Neural progenitor cell (in vitro differentiated cells): Measurements from ENCODE around the gene GIT1. TPM values are rescaled to one million over a fixed set of nuclear protein-coding genes. Genes with fewer than 3 reads are reported as not detected.
A peak's percentile ranks its signal among the peaks of the same experiment; 100 is the strongest.

Experiments
- DNase-seq: peaks from one replicate; pipeline ENCODE4 v3.0.0-alpha.2; 2016; ENCODE audit warnings: low spot score
- H2AFZ ChIP-seq: fragments of 200-600 bp; sonication (generic); replicated peaks from 2 replicates; pipeline ENCODE4 v1.6.1; 2016; ENCODE audit warnings: antibody characterized with exemption
- H3F3A ChIP-seq: fragments of 200-600 bp; sonication (generic); 2 replicates; pipeline ENCODE4 v1.6.1; 2016; ENCODE audit warnings: antibody characterized with exemption, low read depth
- H3K27ac ChIP-seq: fragments of 200-600 bp; sonication (generic); 2 replicates; pipeline ENCODE4 v1.5.1; 2016; ENCODE audit warnings: mild to moderate bottlenecking
- H3K27me3 ChIP-seq: fragments of 200-600 bp; sonication (generic); 2 replicates; pipeline ENCODE4 v1.6.1; 2016; ENCODE audit warnings: mild to moderate bottlenecking, moderate library complexity
- H3K36me3 ChIP-seq: fragments of 200-600 bp; sonication (generic); 2 replicates; pipeline ENCODE4 v1.5.1; 2016
- H3K4me1 ChIP-seq: fragments of 200-600 bp; sonication (generic); 2 replicates; pipeline ENCODE4 v1.6.1; 2016; ENCODE audit warnings: mixed run types
- H3K4me2 ChIP-seq: fragments of 200-600 bp; sonication (generic); 2 replicates; pipeline ENCODE4 v1.6.1; 2016
- H3K4me3 ChIP-seq: fragments of 200-600 bp; sonication (generic); 2 replicates; pipeline ENCODE4 v1.5.1; 2016
- H3K79me2 ChIP-seq: fragments of 200-600 bp; sonication (generic); 2 replicates; pipeline ENCODE4 v1.6.1; 2016; ENCODE audit warnings: low read depth
- H3K9ac ChIP-seq: fragments of 200-600 bp; sonication (generic); 2 replicates; pipeline ENCODE4 v1.6.1; 2016
- H3K9me3 ChIP-seq: fragments of 200-600 bp; sonication (generic); 2 replicates; pipeline ENCODE4 v1.5.1; 2016; ENCODE audit warnings: low read depth
- H4K20me1 ChIP-seq: fragments of 200-600 bp; sonication (generic); 2 replicates; pipeline ENCODE4 v1.6.1; 2016; ENCODE audit warnings: low read depth
- H3K27ac Mint-ChIP-seq: 3 replicates; pipeline ENCODE4 v1.8.0; 2021; ENCODE audit warnings: mixed read lengths
- H3K27me3 Mint-ChIP-seq: 2 replicates; pipeline ENCODE4 v1.8.0; 2022; ENCODE audit warnings: low read depth, mild to moderate bottlenecking, inconsistent platforms, moderate library complexity, mixed read lengths; ENCODE audit not compliant: insufficient read depth
- H3K36me3 Mint-ChIP-seq: 3 replicates; pipeline ENCODE4 v1.8.0; 2021; ENCODE audit warnings: mixed read lengths
- H3K4me1 Mint-ChIP-seq: 3 replicates; pipeline ENCODE4 v1.8.0; 2021; ENCODE audit warnings: mixed read lengths
- H3K4me3 Mint-ChIP-seq: 3 replicates; pipeline ENCODE4 v1.8.0; 2021; ENCODE audit warnings: mild to moderate bottlenecking, moderate library complexity, mixed read lengths
- H3K9me3 Mint-ChIP-seq: 3 replicates; pipeline ENCODE4 v1.8.0; 2020; ENCODE audit warnings: mixed read lengths
- EZH2 ChIP-seq: fragments of 200-600 bp; sonication (generic); IDR thresholded peaks from 2 replicates; pipeline ENCODE4 v1.6.1; 2017; ENCODE audit warnings: antibody characterized with exemption, mild to moderate bottlenecking, moderate library complexity
- EZH2phosphoT487 ChIP-seq: fragments of 200-600 bp; sonication (generic); IDR thresholded peaks from 2 replicates; pipeline ENCODE4 v1.6.1; 2017; ENCODE audit warnings: antibody characterized with exemption
- total RNA-seq: library from RNA; depleted of rRNA; stranded (reverse); fragments of >200 nt; gene quantifications from 2 replicates; pipeline ENCODE4 v1.2.3, GENCODE V29; 2015; ENCODE audit warnings: low replicate concordance
- TF ChIP-seq, protein P1 (sequence below): fragments of 200-600 bp; sonication (generic); IDR thresholded peaks from 2 replicates; pipeline ENCODE4 v1.5.1; 2017; ENCODE audit warnings: antibody characterized with exemption, mild to moderate bottlenecking

GIT1 gene
- total RNA-seq, 1 donor from 2014 or later = 17.6 TPM

DNA sequence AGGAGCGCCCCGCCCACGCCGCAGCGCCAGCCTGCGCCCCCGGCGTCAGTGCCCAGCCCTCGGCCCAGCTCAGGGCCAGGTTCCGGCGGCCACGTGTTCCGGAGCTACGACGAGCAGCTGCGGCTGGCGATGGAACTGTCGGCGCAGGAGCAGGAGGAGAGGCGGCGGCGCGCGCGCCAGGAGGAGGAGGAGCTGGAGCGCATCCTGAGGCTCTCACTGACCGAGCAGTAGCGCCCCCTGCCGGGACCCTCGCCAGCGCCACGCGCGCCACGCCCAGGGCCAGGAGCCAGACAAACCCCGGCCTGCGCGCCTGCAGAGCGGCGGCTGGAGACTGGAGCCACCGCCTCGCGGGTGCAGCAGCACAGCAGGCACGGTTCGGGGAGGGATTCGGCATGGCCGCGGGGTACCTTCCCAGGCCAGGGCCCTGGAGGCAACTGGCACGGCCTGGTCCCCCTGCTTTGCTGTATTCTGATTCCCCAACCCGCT lies 23.9 kb upstream of the GIT1 start:
- TF ChIP-seq EZH2phosphoT487 = no peak
- TF ChIP-seq, protein P1, sequence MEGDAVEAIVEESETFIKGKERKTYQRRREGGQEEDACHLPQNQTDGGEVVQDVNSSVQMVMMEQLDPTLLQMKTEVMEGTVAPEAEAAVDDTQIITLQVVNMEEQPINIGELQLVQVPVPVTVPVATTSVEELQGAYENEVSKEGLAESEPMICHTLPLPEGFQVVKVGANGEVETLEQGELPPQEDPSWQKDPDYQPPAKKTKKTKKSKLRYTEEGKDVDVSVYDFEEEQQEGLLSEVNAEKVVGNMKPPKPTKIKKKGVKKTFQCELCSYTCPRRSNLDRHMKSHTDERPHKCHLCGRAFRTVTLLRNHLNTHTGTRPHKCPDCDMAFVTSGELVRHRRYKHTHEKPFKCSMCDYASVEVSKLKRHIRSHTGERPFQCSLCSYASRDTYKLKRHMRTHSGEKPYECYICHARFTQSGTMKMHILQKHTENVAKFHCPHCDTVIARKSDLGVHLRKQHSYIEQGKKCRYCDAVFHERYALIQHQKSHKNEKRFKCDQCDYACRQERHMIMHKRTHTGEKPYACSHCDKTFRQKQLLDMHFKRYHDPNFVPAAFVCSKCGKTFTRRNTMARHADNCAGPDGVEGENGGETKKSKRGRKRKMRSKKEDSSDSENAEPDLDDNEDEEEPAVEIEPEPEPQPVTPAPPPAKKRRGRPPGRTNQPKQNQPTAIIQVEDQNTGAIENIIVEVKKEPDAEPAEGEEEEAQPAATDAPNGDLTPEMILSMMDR = peak; percentile 75
- H3K27ac Mint-ChIP-seq = no peak overlapping the region
- H3K36me3 Mint-ChIP-seq = peaks cover 7% of the 10 kb centered on the region
- Histone ChIP-seq H3K79me2 (no peaks in the 10 kb centered on the region), H2AFZ (peak overlapping the region; percentile 14), H3K36me3 (no peaks in the 10 kb centered on the region), H3K9me3 (no peaks in the 10 kb centered on the region), H3K4me1 (peaks cover 23% of the 10 kb centered on the region), H3K27ac (no peak overlapping the region), H3K4me3 (no peak overlapping the region), H4K20me1 (peaks cover 11% of the 10 kb centered on the region), H3K27me3 (peaks cover 42% of the 10 kb centered on the region), H3K4me2 (peak overlapping the region; percentile 84), H3K9ac (no peak overlapping the region), H3F3A (peaks cover 35% of the 10 kb centered on the region)
- peak; percentile 96 for DNase-seq
- H3K4me1 Mint-ChIP-seq = peaks cover 25% of the 10 kb centered on the region
- no peaks in the 10 kb centered on the region for H3K9me3 Mint-ChIP-seq
- H3K4me3 Mint-ChIP-seq = peak overlapping the region; percentile 38
- peaks cover 24% of the 10 kb centered on the region for H3K27me3 Mint-ChIP-seq

DNA sequence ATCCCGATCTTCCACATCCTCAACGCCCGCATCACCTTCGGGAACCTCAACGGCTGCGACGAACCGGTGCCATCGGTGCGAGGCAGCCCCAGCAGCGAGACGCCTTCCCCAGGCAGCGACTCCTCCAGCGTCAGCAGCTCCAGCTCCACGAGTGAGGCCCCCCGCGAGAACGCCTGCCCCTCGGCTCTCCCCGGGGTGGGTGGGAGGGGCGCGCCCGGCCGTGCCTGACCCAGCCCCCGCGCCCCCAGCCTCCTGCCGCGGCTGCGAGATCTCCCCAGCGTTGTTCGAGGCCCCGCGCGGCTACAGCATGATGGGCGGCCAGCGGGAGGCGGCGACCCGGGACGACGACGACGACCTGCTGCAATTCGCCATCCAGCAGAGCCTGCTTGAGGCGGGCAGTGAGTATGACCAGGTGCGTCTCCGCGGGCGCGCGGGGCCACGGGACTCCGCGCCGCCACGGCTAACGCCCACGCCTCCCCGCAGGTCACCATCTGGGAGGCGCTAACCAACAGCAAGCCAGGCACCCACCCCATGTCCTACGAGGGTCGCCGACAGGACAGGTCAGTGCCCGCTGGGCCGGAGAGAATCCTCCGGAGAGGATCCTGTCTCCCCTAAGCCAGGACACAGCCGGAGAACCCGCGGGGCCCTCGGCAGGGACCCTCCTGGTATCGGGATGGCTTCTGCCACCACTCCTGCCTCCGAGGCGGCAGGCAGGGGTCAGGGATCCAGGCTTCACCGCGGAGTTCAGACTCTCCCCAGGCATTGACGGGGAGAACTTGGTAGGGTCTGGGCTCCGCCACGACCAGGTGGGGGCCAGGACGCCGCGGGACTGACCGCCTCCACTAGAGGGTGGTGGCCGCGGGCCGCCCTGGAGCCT lies 23.2 kb upstream of the GIT1 start:
- no peak overlapping the region for H3K4me2 ChIP-seq
- no peak overlapping the region for H3K4me3 Mint-ChIP-seq

DNA sequence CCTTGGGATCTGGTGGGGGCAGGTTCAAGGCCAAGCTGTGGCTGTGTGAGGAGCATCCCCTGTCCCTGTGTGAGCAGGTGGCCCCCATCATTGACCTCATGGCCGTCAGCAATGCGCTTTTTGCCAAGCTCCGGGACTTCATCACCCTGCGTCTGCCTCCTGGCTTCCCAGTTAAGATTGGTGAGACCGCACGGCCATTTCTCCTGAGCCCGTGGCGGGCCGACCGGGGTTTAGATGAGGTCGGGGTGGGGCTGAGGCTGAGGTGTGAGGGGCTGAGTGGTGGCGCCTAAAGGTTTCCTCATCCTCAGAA lies 22.6 kb upstream of the GIT1 start:
- H3K27me3 Mint-ChIP-seq = peaks cover 20% of the 10 kb centered on the region

More for the DNA sequence above, 23.2 kb upstream of the GIT1 start:
- TF ChIP-seq EZH2phosphoT487 (no peak), EZH2 (no peak)
- TF ChIP-seq, protein P1 = no peak
- Mint-ChIP-seq H3K27ac (no peak overlapping the region), H3K27me3 (peaks cover 20% of the 10 kb centered on the region), H3K4me1 (peaks cover 28% of the 10 kb centered on the region), H3K9me3 (no peaks in the 10 kb centered on the region), H3K36me3 (peaks cover 9% of the 10 kb centered on the region)
- Histone ChIP-seq H3K9ac (no peak overlapping the region), H3K27me3 (peaks cover 35% of the 10 kb centered on the region), H3K79me2 (no peaks in the 10 kb centered on the region), H3K9me3 (no peaks in the 10 kb centered on the region), H3F3A (peaks cover 31% of the 10 kb centered on the region), H3K4me3 (no peak overlapping the region), H3K4me1 (peaks cover 23% of the 10 kb centered on the region), H3K27ac (no peak overlapping the region), H3K36me3 (no peaks in the 10 kb centered on the region), H2AFZ (no peak overlapping the region), H4K20me1 (peaks cover 11% of the 10 kb centered on the region)
- DNase-seq = no peak

More for the DNA sequence above, 22.6 kb upstream of the GIT1 start:
- Mint-ChIP-seq H3K27ac (no peak overlapping the region), H3K36me3 (peaks cover 9% of the 10 kb centered on the region), H3K9me3 (no peaks in the 10 kb centered on the region), H3K4me3 (no peak overlapping the region), H3K4me1 (peaks cover 30% of the 10 kb centered on the region)
- H3K36me3 ChIP-seq = no peaks in the 10 kb centered on the region
- H3K79me2 ChIP-seq = no peaks in the 10 kb centered on the region
- no peak overlapping the region for H2AFZ ChIP-seq
- H3K4me3 ChIP-seq = no peak overlapping the region
- peaks cover 8% of the 10 kb centered on the region for H4K20me1 ChIP-seq
- no peak overlapping the region for H3K4me2 ChIP-seq
- TF ChIP-seq, protein P1 = no peak
- TF ChIP-seq EZH2phosphoT487 (no peak), EZH2 (no peak)
- H3K4me1 ChIP-seq = peaks cover 23% of the 10 kb centered on the region
- no peak for DNase-seq
- peaks cover 31% of the 10 kb centered on the region for H3F3A ChIP-seq
- no peak overlapping the region for H3K27ac ChIP-seq
- peaks cover 29% of the 10 kb centered on the region for H3K27me3 ChIP-seq
- H3K9ac ChIP-seq = no peak overlapping the region
- H3K9me3 ChIP-seq = no peaks in the 10 kb centered on the region
